HPDE6-E6E7 (cell line): Measurements from ENCODE around the gene TCP1.
"Not testable (repeated sequence)": the region's sequence is repeated elsewhere in the genome, so short reads cannot be mapped to it uniquely, and the experiment has no call there.

Experiments used
- DNase-seq: peaks from one replicate; pipeline ENCODE4 v3.0.0; 2011; ENCODE audit warnings: missing footprints; ENCODE audit errors: extremely low spot score

Gene TCP1

DNA sequence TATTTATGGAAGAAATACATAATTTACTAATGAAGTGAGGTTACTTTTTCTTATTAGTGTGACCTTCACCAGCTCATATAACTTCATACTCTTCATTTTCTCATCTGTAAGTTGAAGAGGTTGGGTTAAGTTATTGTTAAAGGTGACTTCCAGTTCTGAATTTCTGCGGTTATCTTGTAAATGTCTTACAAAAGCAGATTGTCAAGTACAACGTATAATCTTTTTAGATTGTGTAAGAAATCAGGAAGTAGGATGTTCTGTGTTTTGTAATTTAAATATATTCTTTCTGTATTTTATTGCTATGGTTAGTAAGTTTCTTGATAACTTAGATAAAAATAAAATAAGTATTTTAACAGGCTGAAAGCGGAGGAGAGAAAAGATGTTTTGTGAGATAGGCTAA is 50.1 kb downstream of the TCP1 start:
- no peak for DNase-seq

DNA sequence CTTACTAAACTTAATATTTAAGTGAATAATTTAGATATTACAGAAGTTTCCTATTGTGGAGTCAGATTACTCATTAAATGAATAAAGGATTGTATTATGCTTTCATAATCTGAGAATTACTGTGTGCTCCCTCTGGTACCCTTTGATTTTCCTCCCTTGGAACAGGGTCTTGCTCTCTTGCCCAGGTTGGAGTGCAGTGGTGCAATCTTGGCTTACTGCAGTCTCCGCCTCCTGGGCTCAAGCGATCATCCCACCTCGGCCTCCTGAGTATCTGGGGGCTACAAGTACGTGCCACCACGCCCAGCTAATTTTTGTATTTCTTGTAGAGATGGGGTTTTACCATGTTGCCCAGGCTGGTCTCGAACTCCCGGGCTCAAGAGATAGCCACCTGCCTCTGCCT is 52.5 kb downstream of the TCP1 start:
- no peak for DNase-seq

- not testable (repeated sequence) for DNase-seq
These were observed 56.0 kb downstream of the TCP1 start for GRCh38 chr6:159733395-159733794.

DNA sequence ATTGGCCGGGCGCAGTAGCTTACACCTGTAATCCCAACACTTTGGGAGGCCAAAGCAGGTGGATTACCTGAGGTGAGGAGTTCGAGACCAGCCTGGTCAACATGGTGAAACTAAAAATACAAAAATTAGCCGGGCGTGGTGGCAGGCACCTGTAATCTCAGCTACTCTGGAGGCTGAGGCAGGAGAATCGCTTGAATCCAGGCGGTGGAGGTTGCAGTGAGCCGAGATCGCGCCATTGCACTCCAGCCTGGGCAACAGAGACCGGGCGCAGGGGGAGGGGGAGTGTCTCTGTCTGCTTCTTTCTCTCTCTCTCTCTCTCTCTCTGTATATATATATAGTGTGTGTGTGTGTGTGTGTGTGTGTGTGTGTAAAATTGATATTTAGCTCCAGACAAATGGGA is 56.9 kb downstream of the TCP1 start:
- DNase-seq, result not testable (repeated sequence)

DNA sequence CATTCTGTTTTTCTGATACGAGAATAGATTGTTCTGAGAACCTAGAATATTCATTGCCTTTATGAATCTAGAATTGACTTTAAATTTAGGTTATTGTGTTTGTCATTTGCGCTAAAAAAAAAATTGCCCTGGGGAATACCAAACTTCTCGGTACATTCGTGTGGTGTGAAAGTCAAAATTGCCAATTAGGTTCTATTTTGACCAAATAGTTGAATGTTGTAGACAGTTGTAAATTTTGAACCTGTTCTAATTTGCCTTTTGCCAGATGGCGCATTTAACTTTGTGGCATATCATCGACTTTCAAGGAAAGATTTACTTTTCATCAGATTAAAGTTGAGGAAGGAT is 59.1 kb downstream of the TCP1 start:
- DNase-seq, result no peak

GRCh38 chr6:159729598-159730331 is 59.6 kb downstream of the TCP1 start:
- DNase-seq, result no peak

DNA sequence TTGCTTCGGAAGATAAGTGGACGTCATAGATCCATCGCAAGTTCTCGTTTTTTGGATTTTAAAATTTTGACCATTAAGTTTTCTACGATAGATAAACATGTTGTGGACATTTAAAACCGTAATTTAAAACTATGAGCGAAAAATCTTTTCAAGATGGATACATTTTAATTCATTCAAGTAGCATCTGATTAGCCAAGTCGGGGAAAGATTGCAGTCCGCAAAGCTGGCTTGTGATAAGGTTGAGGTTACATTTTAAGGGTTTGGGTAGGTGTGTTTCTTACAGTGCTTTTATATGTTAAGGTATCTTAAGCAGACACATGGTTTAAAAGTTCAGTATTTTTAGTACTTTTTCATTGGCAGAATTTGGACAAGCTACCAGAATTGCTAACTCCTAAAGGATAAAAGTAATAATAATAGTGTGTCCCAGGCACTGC is 60.9 kb downstream of the TCP1 start:
- DNase-seq, result no peak
